Brain microvascular endothelial cell (primary cell): ENCODE data around the gene DCTN4.

Source experiments
- DNase-seq: peaks from one replicate; pipeline ENCODE4 v3.0.0-alpha.2; 2020
- H3K27ac ChIP-seq: fragments of 250-450 bp; sonication (Bioruptor Pico); 2 replicates; pipeline ENCODE4 v1.5.1; 2020; ENCODE audit warnings: mild to moderate bottlenecking, moderate library complexity
- H3K27me3 ChIP-seq: fragments of 250-450 bp; sonication (Bioruptor Pico); replicated peaks from 2 replicates; pipeline ENCODE4 v1.5.1; 2020; ENCODE audit warnings: mild to moderate bottlenecking
- H3K36me3 ChIP-seq: fragments of 250-450 bp; sonication (Bioruptor Pico); replicated peaks from 2 replicates; pipeline ENCODE4 v1.5.1; 2020; ENCODE audit warnings: mild to moderate bottlenecking
- H3K4me3 ChIP-seq: 2 replicates; pipeline ENCODE4 v1.5.1; 2011; ENCODE audit warnings: low read depth, mild to moderate bottlenecking, control low read depth, low read length, moderate library complexity
- CTCF ChIP-seq: IDR thresholded peaks from 2 replicates; pipeline ENCODE4 v1.5.1; 2011; ENCODE audit warnings: low read depth, mild to moderate bottlenecking, moderate library complexity, low read length, control low read depth, inconsistent platforms; ENCODE audit errors: missing control alignments
- in situ Hi-C: cut with HindIII; loops from 2 replicates; pipeline ENCODE4 v1.10.0; 2017; ENCODE audit warnings: low sequenced_read_pairs, low pct_ligation_motif_present

The DCTN4 gene

GRCh38 chr5:150674341-150674821 is 84.4 kb downstream of the DCTN4 start:
- in situ Hi-C loops: loop anchor here (25.0 kb wide), 1 partner anchor 112 kb away; no protein-coding TSS in a partner anchor
- H3K36me3 ChIP-seq: no peaks in the 10 kb centered on the region
- H3K27me3 ChIP-seq: peaks cover 2% of the 10 kb centered on the region
- no peak for TF ChIP-seq CTCF
- H3K4me3 ChIP-seq: no peak overlapping the region
- H3K27ac ChIP-seq: no peak overlapping the region
- DNase-seq: no peak

GRCh38 chr5:150672884-150673275 is 85.9 kb downstream of the DCTN4 start:
- H3K36me3 ChIP-seq: no peaks in the 10 kb centered on the region
- TF ChIP-seq CTCF: no peak
- no peak overlapping the region for H3K27ac ChIP-seq
- no peak for DNase-seq
- in situ Hi-C loops: loop anchor here (25.0 kb wide), 1 partner anchor 111 kb away; no protein-coding TSS in a partner anchor
- H3K27me3 ChIP-seq: peaks cover 2% of the 10 kb centered on the region
- H3K4me3 ChIP-seq: peak overlapping the region; percentile 61

GRCh38 chr5:150672237-150672883 is 86.5 kb downstream of the DCTN4 start:
- Histone ChIP-seq H3K27me3 (peaks cover 2% of the 10 kb centered on the region), H3K4me3 (peak overlapping the region; percentile 61), H3K27ac (no peak overlapping the region), H3K36me3 (no peaks in the 10 kb centered on the region)
- no peak for DNase-seq
- in situ Hi-C loops: loop anchor here (25.0 kb wide), 1 partner anchor 110 kb away; no protein-coding TSS in a partner anchor
- TF ChIP-seq CTCF: peak; percentile 12

GRCh38 chr5:150671509-150672236 is 87.1 kb downstream of the DCTN4 start:
- Histone ChIP-seq H3K36me3 (no peaks in the 10 kb centered on the region), H3K27ac (no peak overlapping the region), H3K27me3 (peaks cover 4% of the 10 kb centered on the region), H3K4me3 (peak overlapping the region; percentile 61)
- no peak for TF ChIP-seq CTCF
- in situ Hi-C loops: loop anchor here (25.0 kb wide), 1 partner anchor 109 kb away; no protein-coding TSS in a partner anchor
- no peak for DNase-seq

- H3K4me3 ChIP-seq: no peak overlapping the region
Observed at GRCh38 chr5:150670948-150671310, 87.9 kb downstream of the DCTN4 start.

More at GRCh38 chr5:150670948-150671310, 87.9 kb downstream of the DCTN4 start:
- Histone ChIP-seq H3K27me3 (peaks cover 4% of the 10 kb centered on the region), H3K27ac (no peak overlapping the region), H3K36me3 (no peaks in the 10 kb centered on the region)
- in situ Hi-C loops: loop anchor here (25.0 kb wide), 1 partner anchor 109 kb away; no protein-coding TSS in a partner anchor
- DNase-seq: no peak
- no peak for TF ChIP-seq CTCF
